Tracheal epithelial cell (primary cell): ENCODE measurements around the gene SIGLEC9. TPM values are rescaled to one million over a fixed set of nuclear protein-coding genes. Genes with fewer than 3 reads are reported as not detected.

Experiments used
- total RNA-seq: library from RNA; depleted of rRNA; stranded (reverse); fragments of >200 nt; gene quantifications from 2 replicates; pipeline ENCODE4 v1.2.1, GENCODE V29; 2014

Gene SIGLEC9
- not detected in 2 replicates for total RNA-seq

DNA sequence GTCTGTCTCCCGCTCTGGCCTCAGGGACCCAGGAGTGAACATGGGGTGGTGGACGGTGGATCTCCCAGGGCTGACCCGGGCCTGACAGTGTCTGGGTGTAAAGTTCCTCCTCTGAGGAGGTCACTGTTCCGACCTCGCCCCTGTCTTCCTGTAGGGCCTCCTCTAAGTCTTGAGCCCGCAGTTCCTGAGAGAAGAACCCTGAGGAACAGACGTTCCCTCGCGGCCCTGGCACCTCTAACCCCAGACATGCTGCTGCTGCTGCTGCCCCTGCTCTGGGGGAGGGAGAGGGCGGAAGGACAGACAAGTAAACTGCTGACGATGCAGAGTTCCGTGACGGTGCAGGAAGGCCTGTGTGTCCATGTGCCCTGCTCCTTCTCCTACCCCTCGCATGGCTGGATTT lies at the start of gene SIGLEC9:
Gene SIGLEC9, plus strand, starts transcription at position 178 of the 400 bp plus-strand sequence. Its CDS starts 69 bp downstream, at position 247.

GRCh38 chr19:51082611-51083010 lies 42.1 kb upstream of the SIGLEC9 start, which contains the start of gene KLK14:
KLK14 (minus strand) TSS chr19:51082887; CDS start chr19:51082614, 273 bp downstream.

DNA sequence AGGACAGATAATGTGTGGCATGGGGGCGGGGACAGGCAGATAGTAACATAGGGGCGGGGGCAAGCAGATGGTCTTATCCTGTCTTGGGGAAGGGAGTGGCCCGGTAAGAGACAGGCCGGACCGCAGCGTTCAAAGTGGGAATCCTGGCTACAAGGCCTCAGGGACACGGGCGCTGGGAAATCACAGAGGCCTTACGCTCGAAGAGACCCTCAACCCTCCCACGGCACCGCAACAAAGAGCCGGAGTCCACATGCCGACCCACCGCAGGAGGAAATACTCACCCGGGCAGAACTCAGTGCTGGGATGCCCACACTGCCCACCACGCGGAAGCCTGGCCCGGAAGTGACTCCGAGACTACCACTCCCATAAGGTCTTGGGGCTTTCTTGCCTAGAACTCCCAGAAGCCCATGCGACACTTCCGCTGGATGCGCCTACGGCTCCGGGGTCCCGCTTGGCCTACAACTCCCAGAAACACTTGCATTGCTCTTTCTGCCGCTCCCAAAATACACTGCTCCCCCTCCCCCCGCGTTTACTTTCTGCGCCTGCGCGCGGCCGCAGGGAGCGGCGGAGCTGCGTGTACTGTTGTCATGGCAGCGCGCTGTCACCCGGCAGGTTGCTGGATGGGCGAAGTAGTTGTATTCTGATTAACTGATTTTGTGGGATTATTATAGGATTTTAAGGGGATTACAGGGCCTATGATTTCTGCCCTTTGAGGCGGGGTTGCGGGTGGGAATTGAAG lies 16.5 kb upstream of the SIGLEC9 start, which contains the start of gene CTU1:
Gene CTU1, minus strand, starts transcription at position 344 of the 739 bp plus-strand sequence. CDS start 3,840 bp downstream, outside the sequence.

GRCh38 chr19:51142119-51142518 lies 17.4 kb downstream of the SIGLEC9 start, which contains the start of gene SIGLEC7:
SIGLEC7 (plus strand) TSS chr19:51142301; CDS start chr19:51142370, 69 bp downstream.

Other genes with a start within 250 kb of the SIGLEC9 start
- gene KLK4, start 213.5 kb upstream of the SIGLEC9 start, total RNA-seq, result not detected in 2 replicates
- gene KLK5, start 171.9 kb upstream of the SIGLEC9 start, total RNA-seq, result 1.7 and 23.6 TPM in 2 replicates
- 0.85 and 3.1 TPM in 2 replicates for gene KLK6, start 155.3 kb upstream of the SIGLEC9 start, total RNA-seq
- gene KLK7, start 141.0 kb upstream of the SIGLEC9 start, total RNA-seq, result 3.2 and 13.0 TPM in 2 replicates
- gene KLK8, start 123.3 kb upstream of the SIGLEC9 start, total RNA-seq, result 8.3 and 13.0 TPM in 2 replicates
- gene KLK10, start 105.2 kb upstream of the SIGLEC9 start, total RNA-seq, result 7.7 and 14.5 TPM in 2 replicates
- gene KLK11, start 98.3 kb upstream of the SIGLEC9 start, total RNA-seq, result 1.1 and 3.9 TPM in 2 replicates
- gene KLK12, start 89.9 kb upstream of the SIGLEC9 start, total RNA-seq, result 0.96 TPM in 1 of 2 replicates, not detected in the other
- not detected in 2 replicates for gene KLK13, start 59.8 kb upstream of the SIGLEC9 start, total RNA-seq
- not detected in 2 replicates for gene KLK14, start 42.0 kb upstream of the SIGLEC9 start, total RNA-seq
- gene CTU1, start 16.5 kb upstream of the SIGLEC9 start, total RNA-seq, result 17.1 and 20.7 TPM in 2 replicates
- gene SIGLEC7, start 17.4 kb downstream of the SIGLEC9 start, total RNA-seq, result not detected in 2 replicates
- not detected in 2 replicates for gene CD33, start 100.2 kb downstream of the SIGLEC9 start, total RNA-seq
- not detected in 2 replicates for gene SIGLECL1, start 126.2 kb downstream of the SIGLEC9 start, total RNA-seq
- not detected in 2 replicates for gene IGLON5, start 186.7 kb downstream of the SIGLEC9 start, total RNA-seq
- gene VSIG10L, start 217.2 kb downstream of the SIGLEC9 start, total RNA-seq, result 0.21 and 1.4 TPM in 2 replicates
- gene ETFB, start 241.5 kb downstream of the SIGLEC9 start, total RNA-seq, result 50.3 and 93.5 TPM in 2 replicates
- not detected in 2 replicates for gene CLDND2, start 244.1 kb downstream of the SIGLEC9 start, total RNA-seq
- gene NKG7, start 247.7 kb downstream of the SIGLEC9 start, total RNA-seq, result not detected in 2 replicates